Tongue (tissue), 3 donors: ENCODE results near the gene ST3GAL4. TPM values are rescaled to one million over a fixed set of nuclear protein-coding genes. Genes with fewer than 3 reads are reported as not detected.
A peak's percentile ranks its signal among the peaks of the same experiment; 100 is the strongest.

ENCODE experiments used
- DNase-seq: peaks from one replicate; pipeline ENCODE4 v3.0.0-alpha.2; 2015
- small RNA-seq: library from RNA; depleted of rRNA; stranded (forward); fragments of <200 nt; gene quantifications from one replicate; pipeline ENCODE3, GENCODE V24; 2014; ENCODE audit warnings: low replicate concordance
- total RNA-seq: library from RNA; depleted of rRNA; stranded (reverse); fragments of >200 nt; gene quantifications from one replicate; pipeline ENCODE4 v1.2.3, GENCODE V29; 2014

The ST3GAL4 gene
- total RNA-seq, 1 donor from 2014 or later: 30.9 TPM

- DNase-seq: no peak
These were observed 100.6 kb downstream of the ST3GAL4 start for GRCh38 chr11:126456089-126456488.

DNA sequence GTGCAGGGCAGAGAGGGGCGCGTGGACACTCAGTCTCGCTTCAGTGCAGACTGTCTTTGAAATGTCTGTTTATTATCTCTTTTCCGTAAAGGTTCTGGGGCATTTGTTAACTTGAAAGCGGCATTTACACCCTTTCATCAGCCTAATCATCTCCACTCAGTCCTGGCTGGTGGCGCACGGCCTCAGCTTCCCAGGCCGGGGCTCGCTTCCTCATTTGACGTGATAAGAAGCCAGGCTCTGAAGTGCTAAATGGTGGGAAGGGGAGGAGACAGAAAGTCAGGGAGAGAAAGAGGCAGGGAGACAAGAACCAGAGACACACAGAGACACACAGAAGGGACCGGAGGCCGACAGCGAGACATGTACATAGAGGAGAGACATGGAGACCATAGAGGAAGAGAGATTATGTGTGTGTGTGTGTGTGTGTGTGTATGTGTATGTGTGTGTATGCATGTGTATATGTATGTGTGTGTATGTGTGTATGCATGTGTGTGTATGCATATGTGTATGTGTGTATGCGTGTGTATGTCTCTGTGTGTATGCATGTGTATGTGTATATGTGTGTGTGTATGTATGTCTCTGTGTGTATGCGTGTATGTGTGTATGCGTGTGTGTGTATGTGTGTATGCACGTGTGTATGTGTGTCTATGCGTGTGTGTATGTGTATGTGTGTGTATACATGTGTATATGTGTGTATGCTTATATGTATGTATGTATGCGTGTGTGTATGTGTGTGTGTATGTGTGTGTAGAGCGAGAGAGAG lies 101.5 kb downstream of the ST3GAL4 start:
- no peak for DNase-seq

DNA sequence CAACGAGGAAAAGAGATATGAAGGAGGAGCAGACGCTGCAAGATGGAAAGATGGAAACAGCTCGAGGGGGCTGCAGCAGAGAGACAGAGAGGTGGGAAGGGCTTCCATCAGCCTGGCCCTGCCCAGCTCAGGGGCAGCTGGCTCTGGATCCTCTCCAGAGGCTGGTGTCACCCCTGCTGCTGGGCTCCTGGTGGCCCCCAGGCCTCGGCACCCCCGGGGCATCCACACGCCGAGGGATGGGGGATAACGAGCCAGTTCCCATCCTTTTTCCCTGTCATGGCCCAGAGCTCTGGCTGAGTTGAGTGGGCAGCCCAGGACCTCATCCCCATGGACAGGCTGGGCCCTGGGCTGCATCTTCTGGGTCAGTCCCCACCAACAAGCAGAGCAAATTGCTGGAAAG lies 102.3 kb downstream of the ST3GAL4 start:
- no peak for DNase-seq

GRCh38 chr11:126459691-126460281 lies 104.3 kb downstream of the ST3GAL4 start:
- peak; percentile 89 for DNase-seq

DNA sequence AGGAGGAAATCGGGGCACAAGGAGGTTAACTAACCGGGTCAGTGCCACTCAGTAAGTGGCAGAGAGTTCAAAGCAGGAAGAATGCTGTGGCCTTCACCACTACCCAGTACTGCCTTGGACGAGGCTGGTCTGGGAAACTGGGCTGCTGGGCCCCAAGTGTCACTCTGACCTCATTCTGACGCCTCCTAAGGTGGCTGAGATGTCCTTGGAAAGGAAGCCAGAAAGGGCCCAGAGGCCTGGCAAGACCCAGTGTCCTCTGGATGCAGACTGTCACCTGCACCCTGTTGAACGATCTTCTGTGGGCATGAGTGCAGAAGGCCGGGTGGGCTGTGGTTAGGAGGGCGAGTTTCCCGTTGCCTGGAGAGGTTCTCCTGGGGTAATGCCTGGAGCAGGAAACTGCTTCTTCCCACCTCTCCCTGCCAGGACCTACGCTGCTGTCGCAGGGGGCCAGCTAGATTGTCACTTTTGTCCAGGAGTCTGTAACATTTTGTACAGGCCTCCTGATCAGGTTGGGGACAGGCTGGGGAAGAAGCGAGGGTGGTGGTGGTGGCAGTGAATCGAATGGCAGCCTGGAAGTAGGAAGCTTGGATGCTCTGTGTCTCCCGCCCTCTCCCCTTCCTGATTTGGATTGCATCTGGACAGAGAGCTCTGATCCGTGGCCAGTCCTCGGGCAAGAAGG lies 105.1 kb downstream of the ST3GAL4 start:
- DNase-seq: no peak

DNA sequence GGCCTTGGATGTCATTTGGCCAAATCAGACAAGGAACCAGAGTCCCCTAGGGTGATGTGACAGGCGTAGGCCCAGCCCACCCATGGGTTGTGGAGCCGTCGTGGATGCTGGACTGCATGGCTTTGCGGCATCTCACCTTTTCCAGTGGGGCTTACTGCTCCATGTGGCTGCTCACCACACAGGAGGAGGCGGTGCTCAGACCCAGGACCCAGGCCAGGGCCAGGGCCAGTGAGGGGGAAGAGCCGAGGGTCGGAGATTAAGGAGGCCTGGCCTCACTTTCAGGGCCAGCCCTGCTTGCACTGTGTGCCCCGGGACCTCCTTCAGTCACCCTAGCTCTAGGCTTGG lies 105.6 kb downstream of the ST3GAL4 start:
- no peak for DNase-seq

GRCh38 chr11:126461996-126462395 lies 106.5 kb downstream of the ST3GAL4 start:
- no peak for DNase-seq

DNA sequence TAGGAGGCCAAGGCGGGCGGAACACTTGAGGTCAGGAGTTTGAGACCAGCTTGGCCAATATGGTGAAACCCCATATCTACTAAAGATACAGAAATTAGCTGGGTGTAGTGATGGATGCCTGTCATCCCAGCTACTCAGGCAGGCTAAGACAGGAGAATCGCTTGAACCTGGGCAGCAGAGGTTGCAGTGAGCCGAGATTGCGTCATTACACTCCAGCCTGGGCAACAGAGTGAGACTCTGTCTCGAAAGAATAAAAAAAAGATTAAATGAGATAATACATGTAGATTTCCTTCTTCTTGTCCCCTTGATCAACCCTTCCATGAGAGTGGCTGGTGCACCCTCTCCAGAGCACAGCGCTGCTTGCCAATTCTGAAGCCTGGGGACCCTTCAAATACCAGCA lies 106.9 kb downstream of the ST3GAL4 start:
- no peak for DNase-seq

Small RNA genes within 50 kb of the gene (small RNA-seq; reads per million reads assigned to genes)
- not detected for gene AP001318.3

Other genes starting within 250 kb of the ST3GAL4 start
- gene RPUSD4, start 144.0 kb upstream of the ST3GAL4 start, total RNA-seq: 58.2 TPM
- 17.1 TPM for gene FAM118B, start 143.9 kb upstream of the ST3GAL4 start, total RNA-seq
- 56.4 TPM for gene SRPRA, start 86.8 kb upstream of the ST3GAL4 start, total RNA-seq
- 20.9 TPM for gene FOXRED1, start 86.5 kb upstream of the ST3GAL4 start, total RNA-seq
- 4.5 TPM for gene TIRAP, start 72.6 kb upstream of the ST3GAL4 start, total RNA-seq
- 15.7 TPM for gene DCPS, start 51.6 kb upstream of the ST3GAL4 start, total RNA-seq